ENCODE measurements around the gene INPP4B.
A peak's percentile ranks its signal among the peaks of the same experiment; 100 is the strongest.

Gene INPP4B

DNA sequence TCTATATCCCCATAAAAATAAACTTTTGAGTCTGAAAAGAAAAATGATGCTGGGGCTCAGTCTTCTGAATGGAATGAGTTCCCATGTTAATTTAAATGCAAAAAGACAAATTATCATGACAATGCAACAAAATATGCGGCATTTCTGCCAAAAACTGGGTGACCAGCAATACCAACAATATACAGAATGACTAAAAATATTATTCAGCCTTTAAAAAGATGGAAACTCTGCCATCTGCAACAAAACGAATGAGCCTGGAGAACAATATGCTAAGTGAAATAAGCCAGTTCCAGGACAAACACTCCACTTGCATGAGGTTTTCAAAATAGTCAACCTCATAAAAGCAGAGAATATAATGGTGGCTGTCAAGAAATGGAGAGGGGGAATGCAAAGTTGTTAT lies 651.2 kb downstream of the INPP4B start:
- no peak for DNase-seq

DNA sequence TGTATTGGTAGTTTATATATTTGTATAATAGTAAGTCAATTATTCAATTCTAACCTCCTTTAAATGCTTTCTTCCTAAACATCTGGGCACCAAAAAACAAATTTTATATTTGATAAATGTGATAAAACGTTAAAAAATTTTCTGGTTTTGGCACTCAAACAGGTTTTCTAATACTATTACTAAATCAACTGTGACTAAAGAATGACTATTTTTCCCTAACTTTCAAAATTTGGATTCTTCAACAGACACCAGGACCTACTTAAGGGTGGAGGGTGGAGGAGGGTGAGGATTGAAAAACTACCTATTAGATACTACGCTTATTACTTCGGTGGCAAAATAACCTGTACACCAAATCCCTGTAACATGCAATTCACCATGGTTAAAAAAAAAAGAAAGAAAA lies 654.2 kb downstream of the INPP4B start:
- DNase-seq = no peak

DNA sequence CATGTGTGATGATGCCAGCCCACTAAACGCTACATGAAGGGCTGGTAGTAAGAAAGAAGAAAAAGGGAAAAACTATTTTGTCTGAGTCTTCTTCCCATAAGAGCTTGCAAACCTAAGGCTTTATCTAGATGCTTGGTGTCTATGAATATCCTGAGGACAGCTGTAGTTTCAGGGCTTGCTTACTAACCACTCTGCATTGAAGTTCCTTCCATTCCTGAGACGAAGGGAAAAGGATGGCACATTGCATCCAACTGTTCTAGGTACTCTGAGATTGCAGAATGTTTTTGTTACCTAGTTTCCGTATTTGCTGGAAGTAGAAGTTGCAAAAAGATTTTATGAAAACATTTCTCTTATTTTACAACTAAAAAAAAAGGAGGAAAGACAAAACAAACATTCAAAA lies 665.1 kb downstream of the INPP4B start:
- no peak for DNase-seq

DNA sequence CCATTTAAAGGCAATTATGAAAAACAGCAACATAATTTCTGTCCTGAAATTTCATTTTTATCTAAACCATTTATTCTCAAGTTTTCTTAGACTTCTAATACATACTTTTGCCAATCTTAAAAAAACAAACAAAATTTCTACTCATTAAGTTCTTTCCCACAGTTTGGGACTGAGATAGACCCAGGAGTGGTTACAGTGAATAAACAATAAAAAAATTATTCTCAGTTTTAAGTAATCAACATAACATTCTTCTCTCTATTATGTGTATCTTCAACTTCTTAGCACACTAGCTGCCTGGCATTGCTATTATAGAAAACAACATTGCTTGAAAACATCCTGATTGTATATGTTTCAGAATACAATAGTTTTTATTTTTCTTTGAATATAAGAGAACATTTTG lies 676.9 kb downstream of the INPP4B start:
- DNase-seq = no peak

DNA sequence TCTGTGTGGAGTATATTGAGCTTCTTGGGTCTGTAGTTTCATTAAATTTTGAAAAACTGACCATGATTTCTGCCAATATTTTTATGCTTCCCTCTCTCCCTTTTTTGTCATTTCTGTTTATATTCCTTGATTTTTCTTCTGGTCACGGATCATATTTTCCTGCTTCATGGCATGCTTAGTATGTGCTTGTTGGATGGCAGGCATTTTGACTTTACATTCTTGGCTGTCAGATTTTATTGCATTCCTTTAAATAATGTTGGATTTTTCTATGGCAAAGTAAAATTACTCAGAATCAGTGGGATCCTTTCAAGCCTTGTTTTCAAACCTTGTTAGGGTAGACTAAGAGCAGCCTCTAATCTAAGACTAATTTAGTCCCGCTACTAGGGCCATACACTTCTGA lies 677.9 kb downstream of the INPP4B start:
- DNase-seq = no peak

DNA sequence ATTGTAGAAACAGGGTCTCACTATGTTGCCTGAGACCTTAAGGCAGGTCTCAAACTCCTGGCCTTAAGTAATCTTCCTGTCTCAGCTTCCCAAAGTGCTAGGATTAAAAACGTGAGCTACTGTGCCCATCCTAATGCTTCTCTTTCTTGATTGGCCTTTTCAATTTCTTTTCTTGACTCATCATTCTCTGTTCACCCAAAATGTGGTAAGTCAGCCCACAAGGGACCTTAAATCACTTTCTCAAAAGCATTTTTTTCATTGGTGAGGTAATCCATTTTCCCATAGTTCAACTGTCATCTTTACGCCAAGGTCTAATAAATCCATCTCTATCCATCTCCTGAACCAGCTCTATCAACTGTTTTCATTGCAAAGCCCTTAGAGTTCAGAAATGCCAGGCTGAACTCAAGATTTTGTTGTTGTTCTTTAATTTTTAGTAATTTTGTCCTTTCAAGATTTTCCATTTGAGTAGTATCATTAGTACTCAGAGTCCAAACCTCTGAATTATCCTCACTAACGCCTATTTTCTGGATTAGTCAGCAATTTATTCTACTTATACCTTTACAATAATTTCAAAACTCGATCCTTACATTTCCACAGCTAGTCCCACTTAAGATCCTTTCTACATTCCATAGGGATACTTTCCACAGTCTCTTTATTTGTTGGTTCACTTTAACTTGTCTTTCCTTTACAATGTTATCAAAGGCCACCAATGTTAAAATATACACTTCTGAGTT lies 681.2 kb downstream of the INPP4B start:
- no peak for DNase-seq

DNA sequence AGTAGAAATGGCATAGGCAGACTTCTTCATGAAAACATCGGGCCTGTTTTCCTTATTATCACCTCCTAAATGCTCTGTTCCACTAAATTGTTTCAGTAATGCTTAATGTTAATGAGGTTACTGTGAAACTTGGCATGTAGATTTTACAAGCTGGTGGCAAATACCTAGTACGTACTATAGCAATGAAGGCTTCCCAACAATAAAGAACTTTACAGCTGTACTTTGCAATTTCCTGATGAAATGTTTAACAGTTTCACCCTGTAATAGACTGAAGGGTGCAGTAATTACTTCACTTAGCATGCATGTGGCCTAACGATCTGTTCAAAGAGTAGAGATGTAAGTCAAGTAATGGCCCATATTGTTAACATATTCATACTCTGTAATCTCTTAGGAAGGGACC lies 685.0 kb downstream of the INPP4B start:
- no peak for DNase-seq

DNA sequence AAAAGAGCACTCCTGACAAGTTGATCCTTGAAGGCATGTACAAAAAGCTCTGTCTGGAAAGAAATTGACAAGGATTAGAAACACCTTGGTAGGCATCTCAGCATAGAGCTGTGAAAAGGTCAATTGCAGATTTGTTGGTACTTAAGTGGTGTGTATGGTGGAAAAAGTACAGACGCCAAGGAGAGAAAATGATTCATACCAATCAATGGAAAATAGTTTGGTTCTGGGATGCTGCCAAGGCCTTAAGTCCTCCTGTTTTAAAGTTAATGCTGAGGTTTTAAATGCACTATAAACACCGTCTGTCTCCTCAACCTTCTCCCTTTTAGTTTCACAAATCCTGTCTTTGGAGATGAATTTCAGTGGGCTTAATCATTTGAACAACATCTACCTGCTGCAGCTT lies 685.6 kb downstream of the INPP4B start:
- no peak for DNase-seq

DNA sequence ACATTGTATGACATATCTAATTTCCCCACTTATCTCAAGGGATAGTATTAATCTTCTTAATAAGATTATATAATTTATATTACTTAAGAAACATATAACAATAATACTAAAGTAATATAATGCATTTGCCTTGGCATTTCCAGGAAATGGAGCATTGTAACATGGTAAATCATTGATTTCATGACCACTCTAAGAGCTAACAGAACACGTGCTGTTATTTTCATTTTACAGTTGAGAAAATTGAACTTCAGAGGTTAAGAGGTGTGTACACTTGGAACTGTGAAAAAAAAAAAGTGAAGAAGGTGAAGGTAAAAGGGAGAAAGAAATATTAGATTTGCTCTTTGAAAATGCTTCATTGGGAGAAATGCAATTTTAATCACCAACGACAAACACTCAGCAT lies 687.1 kb downstream of the INPP4B start:
- no peak for DNase-seq

DNA sequence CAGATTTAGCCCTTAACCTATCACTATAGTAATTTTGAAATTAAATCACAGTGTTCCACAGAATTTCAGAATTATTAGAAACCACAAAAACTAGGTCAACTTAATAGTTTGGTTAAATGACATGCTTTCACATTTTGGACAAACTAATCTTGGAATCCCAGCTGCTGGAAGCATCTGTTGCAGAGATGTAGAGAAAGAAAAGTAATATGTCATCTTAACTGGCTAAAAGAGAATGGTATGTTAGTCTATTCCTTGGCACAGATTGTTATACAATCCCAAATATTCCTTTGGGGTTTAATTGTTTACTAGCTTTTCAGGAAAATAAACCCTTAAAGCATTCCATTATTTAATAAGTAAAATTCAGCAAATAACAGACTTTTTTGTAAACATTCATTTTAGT lies 689.8 kb downstream of the INPP4B start:
- no peak for DNase-seq

DNA sequence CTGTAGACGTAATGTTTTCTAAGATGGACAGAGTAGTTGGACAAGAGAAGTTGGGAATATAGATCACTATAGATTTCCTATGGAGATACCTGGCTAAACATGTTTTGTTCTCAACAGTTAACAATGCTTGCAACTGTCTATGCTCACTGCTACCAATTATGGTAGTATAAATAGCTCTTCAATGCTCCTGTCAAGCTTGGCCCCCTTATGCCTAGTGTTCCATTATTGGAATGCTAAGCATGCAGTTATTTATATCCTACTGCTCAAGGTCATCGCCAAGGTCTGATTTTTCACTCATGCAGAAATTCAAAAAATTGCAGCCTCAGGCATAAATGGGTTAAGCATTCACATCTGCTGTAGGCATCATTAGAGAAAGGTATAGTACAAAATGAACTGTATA lies 690.8 kb downstream of the INPP4B start:
- DNase-seq = no peak

DNA sequence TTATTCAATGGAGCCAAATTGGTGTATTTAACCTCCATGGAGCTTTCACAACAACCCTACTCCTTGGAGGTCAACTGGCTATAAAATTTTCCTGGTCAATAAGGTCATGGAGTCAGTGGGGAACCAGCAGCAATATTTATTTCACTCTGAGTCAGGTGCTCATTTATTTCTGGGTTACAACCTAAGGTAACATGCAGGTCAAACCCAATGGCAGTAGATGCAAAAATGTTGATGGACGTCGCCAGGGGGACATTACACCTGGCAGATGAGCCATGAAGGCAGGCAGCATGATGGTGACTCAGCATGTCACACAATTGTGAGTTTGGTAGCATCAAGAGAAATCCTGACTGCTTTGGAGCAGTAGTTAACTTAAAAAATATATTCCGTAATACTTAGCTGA lies 695.6 kb downstream of the INPP4B start:
- DNase-seq = no peak

DNA sequence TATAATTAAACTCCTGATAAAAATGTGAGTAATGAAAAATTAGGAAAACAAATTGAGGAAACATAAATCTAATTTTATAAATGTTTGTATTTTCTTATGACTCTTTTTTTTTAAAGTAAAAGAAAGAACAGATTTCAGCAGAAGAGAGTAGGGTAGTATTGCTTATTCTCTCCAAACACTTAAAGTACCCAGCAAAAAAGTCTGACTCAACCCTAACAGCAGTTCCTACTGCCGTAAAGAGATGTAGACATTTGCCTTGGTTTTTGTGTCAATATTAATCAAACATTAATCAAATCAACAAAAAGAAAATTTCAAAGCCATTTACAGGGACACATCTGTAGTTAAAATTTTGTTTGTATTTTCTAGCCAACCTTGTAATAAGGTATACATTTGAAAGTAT lies 701.3 kb downstream of the INPP4B start:
- no peak for DNase-seq

DNA sequence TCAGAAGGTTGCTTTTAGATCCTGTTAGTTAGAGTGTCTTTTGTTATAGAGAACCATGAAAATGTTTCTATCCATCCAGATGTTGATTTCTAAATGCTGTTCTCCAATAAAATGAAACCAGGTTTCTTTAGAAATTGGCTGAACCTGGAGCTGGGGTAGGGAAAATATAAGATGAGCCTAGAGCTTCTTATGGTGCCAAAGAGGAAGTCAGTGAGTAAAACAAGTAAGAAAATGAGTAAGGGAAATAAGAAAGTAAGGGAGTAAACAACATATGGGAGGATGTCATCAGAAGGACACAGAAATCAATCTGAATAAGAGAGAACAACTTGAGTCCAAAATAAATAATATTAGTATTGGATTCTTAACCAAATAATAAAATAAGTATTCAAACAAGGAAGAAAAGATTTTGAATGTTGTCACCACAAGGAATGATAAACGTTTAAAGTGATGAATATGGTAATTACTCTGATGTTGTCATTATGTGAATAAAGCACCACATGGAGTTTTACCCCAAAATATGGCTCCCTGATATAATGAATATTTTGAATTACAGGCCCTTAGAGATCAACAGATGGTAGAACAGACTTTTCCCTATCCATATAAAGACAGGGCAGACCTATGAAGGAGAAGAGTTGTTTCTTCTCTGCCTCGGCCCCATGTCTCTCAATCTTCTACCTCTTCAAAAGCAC lies 703.6 kb downstream of the INPP4B start:
- DNase-seq = no peak

DNA sequence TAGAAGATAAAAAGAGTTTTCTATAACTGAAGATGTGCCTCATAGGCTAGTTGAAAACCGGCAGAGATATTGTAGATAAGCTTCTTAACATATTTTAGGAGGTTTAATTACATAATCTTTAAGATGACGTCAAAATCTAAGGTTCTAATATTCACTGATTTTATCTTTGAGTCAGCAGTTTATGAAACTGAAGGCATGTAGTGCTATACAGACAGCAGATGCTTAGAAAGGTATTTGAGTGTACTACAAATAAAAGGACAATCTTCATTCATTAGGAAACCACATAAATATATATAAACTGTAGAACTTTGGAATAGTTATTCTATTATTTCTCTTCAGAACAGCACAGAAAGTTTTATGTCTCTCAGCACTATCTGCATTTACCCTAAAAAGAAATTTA lies 704.9 kb downstream of the INPP4B start:
- DNase-seq = no peak

DNA sequence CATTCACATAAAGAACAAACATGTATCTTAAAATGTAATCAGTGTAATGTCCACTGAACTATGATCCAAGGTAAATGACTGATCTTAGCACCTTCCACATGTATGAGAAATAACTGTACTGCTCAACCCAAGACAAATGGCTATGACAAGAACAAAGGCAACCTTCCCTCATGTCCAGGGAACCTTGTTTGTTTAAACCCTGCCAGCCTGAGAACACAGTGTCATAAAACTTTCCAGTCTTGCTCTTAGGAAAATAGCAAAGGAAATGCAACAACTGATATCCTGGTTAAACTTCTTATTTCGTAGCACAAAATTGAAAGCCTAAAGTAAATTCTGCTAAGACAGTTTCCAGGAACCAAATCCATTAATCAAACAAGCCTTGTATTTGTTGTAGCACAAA lies 715.4 kb downstream of the INPP4B start:
- DNase-seq = no peak

DNA sequence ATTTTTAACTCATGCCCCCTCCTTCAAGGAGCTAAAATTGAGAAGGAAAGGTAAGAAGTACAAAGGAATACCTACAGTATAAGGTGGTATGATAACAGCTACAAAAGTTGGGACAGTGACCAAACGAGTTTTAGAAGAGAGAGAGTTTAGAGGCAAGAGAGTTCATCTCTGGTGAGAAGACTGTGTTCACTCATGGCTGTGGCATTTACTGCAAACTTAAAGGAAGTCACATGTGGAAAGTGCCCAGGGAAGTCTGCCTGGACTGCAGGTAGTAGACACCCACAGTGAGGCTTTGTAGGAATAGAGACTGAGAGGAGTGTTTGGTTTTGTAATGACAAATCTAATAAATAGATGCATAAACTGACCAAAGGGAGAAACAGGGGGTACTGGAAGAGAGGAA lies 716.2 kb downstream of the INPP4B start:
- DNase-seq = no peak

DNA sequence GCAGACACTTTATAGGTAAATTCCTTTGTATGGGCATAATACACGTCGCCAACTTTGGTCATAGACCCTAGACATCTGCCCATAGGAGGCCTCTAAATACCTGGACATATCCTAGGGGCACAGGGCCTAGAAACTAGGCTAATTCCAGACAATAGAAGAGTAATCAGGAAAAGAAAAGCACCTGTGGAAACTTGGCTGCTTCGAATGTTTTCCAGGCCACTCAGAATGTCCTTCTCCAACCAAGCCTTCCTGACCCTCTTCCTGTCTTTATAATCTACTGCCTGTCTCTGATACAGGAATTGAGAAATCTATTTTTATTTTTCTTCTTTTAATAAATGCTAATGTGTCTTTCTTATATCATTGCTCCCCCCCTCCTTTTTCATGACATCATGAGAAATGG lies 716.6 kb downstream of the INPP4B start:
- DNase-seq = no peak

DNA sequence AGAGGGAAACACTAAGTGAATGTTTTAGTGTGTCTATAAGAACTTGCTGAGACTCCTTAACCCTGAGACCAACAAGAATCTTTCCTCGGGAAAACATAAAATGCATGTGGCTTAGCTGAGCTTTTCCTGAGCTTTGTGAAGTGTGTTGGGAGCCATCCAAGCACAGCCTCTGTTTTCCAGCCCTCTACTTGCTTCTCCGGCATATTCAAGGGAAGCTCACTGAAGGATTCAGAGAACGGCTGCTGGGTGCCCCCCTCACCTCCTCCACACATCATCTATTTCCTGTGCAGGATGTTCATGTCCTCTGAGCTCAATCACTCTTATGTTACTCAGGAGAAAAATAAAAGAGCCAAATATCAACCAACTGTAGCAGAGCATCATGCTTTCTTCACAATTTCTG lies 717.6 kb downstream of the INPP4B start:
- no peak for DNase-seq

DNA sequence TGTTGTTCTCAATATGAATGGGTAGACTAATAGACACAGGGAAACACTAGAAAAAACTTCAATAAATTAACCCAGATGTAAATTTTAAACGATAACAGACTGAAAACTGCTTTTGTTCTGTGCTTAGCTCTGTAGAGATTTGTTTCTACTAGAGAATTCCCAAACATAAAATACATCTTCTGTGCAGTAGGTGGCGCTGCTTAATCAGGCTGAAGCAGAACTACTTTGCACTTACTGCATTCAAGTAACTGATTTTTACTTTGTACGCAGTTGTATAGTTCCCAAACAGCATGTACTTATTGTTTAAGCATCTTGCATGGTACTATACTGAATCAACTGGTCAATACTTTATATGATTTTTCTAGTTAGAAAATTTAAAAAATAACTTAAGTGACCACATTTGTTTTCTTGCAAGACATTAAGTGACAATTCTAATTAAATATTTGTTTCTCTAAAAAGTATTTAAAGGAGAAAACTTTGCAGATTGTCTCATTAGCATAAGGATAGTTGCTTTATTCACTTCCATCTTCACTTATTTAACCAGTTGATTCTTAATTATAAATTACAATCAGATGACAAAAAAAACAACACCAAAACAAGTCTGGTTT lies 719.1 kb downstream of the INPP4B start:
- DNase-seq = peak; percentile 23 to 68

DNA sequence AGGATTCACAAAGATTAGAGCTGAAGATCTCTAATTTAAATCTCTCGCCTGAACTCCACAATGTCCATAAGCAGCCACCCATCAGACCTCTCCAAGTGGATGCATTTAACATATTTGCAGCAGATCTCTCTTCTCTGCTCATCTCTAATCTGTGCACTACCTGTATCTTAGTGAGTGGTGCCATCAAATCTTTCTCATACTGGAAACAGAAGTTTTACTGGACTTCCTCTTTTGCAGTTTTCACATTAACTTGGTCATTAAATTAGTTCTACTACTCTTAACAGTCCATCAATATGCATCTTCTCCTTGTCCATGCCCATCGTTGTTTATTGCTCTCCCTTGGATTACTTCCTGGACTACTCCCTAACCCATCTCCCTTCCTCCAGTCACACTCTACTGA lies 721.2 kb downstream of the INPP4B start:
- DNase-seq = no peak

DNA sequence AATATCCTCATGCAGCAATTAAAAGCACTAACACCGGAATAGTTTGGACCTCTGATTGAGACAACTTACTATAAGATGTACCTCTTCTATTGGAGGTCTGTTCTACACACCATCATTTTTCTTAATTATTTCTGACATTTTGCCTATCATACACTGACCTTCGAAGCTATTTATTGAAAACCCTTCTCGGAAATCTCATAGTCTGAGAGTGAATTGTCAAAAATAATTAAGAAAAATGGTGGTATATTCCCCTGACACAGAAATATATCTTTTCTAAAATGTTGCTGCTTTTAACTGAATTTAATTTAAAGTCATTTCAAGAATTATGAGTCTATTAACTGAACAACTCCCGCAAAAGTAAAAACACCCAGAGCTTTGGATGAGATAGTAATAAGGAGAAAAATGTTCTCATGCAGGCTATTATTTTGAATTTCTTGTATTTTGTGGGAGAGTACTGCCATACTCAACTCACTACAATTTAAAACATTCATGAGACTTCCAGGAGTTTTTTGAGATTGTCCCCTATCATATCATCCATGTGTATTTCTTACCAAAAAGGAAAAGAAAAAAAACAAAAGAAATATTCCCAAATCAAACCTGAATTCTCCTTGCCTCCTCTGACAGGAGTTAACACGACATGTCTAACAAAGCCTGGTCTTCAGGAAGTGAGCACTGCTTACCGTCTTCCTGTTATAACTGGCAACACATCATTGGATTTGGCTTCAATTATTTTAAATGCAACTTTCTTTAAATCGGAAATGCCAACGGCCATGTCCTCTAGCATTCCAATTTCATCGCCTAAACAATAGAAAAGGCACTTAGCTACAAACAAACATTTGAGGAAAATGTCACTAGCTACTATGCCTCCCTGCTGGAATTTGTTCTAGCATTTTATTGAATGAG lies 724.4 kb downstream of the INPP4B start:
- DNase-seq = no peak

DNA sequence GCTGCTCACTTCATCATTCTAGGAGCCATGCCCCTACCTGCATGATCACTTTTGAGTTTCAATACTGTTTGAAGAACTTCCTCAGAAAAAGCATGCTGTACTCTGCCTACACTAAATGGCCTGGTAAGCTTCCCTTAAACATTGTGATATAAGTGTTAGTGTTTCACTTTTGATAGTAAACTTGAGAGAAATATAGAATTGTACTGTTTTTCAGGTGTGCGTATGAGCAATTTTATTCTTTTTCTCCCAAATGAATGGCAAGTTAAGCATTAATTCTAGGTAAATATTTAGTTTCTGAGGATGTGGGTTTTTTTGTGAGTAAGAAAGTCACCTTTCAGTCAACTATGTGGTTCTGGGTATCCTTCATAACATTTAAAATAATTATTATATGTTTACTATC lies 725.2 kb downstream of the INPP4B start:
- DNase-seq = no peak

DNA sequence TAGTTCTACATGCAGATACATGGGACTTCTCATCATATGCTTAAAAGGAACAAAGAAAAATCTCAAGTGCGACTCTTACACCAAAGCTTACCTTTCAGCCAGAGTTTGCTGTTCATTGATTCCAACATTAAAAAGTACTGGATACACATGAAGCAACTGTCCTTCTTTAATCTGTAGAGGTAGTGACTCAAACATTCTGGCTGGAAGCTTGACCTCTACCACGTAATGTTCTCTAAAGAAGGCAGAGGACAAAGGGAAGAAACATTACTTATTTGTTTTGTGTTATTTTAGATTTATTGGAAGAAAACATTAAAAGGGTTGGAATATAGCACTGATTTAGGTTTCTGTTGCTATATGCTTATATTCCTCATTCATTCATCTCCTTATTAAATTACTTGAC lies 733.6 kb downstream of the INPP4B start:
- DNase-seq = no peak

Data from NCI-H526 (cell line).